ENCODE data around the gene UTP11.

DNA sequence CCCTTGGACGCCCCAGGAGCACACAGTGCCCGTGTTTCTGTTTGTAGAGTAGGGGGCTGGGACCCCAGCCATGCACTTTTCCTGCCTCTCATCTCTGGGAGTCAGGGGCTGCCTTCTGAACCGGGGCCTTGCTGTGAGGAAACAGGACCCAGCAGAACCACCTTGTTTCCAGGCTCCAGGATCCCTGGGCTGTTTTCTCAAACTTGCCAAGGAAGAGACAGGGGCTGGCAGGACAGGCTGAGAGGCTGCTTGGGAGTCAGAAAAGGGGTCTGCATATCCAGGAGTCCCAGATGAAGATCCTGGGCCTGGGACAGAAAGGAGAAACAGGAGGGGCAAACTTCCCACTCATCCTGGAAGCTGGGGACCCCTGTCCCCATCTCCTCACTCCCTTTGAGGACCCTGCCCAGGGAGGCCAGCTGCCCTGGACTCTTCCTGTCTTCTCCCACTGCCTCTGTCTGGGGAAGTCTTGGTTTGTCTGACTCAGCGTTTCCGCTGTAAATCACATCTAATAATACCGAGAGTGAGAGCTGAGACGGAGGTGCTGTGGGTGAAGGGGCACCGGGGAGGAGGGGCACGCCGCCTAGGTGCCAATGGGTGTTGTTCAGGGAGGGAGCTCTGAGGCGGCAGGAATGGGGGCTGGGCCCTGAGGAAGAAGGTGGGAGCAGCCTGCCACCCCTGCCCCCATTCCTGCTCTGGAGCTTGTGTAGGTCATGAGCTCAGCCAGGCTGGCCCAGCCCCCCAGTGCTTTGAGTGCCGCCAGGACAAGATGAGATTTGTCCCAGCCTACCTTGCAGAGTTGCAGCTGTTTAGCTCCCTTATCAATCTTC lies 17.4 kb downstream of the UTP11 start:
- TF ChIP-seq, protein P1, sequence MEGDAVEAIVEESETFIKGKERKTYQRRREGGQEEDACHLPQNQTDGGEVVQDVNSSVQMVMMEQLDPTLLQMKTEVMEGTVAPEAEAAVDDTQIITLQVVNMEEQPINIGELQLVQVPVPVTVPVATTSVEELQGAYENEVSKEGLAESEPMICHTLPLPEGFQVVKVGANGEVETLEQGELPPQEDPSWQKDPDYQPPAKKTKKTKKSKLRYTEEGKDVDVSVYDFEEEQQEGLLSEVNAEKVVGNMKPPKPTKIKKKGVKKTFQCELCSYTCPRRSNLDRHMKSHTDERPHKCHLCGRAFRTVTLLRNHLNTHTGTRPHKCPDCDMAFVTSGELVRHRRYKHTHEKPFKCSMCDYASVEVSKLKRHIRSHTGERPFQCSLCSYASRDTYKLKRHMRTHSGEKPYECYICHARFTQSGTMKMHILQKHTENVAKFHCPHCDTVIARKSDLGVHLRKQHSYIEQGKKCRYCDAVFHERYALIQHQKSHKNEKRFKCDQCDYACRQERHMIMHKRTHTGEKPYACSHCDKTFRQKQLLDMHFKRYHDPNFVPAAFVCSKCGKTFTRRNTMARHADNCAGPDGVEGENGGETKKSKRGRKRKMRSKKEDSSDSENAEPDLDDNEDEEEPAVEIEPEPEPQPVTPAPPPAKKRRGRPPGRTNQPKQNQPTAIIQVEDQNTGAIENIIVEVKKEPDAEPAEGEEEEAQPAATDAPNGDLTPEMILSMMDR (IDR thresholded peaks at IDR 0.05), result no peak
- TF ChIP-seq EP300 (IDR thresholded peaks at IDR 0.05) (no peak), POLR2A (IDR thresholded peaks at IDR 0.05) (no peak), POLR2AphosphoS5 (IDR thresholded peaks at IDR 0.05) (no peak)
